K562 (cell line): ENCODE measurements around the gene DOK1.

Experiments
- GABPA ChIP-seq: fragments of 200-800 bp; sonication (Bioruptor generic); conservative IDR thresholded peaks from 2 replicates; pipeline ENCODE4 v1.6.1; 2016; ENCODE audit warnings: low read depth, missing genetic modification characterization, missing compliant biosample characterization
- MTA3 ChIP-seq: fragments of 450-650 bp; formaldehyde crosslinking; IDR thresholded peaks from 2 replicates; pipeline ENCODE4 v1.6.1; 2017; ENCODE audit warnings: mild to moderate bottlenecking, borderline replicate concordance
- POLR2A ChIP-seq: fragments of 450-650 bp; conservative IDR thresholded peaks from 2 replicates; pipeline ENCODE4 v1.6.1; 2016
- RBM39 ChIP-seq: fragments of 200-400 bp; formaldehyde crosslinking; optimal IDR thresholded peaks from 2 replicates; pipeline ENCODE3; 2018; ENCODE audit warnings: low read depth, low read length
- SIN3A ChIP-seq, 2 experiments: fragments of 150-350 bp in 1 of 2; IDR thresholded peaks; 2 replicates each; pipeline ENCODE4 v1.6.1; 2011 to 2016; ENCODE audit warnings: borderline replicate concordance in 2 of 2, low read depth in 2 of 2, low read length in 2 of 2, mild to moderate bottlenecking in 2 of 2, moderate library complexity in 2 of 2; ENCODE audit not compliant: control insufficient read depth in 1 of 2
- TRIM28 ChIP-seq: fragments of 450-650 bp; IDR thresholded peaks from 2 replicates; pipeline ENCODE4 v1.6.1; 2017
- ZNF76 ChIP-seq: fragments of 250-450 bp; sonication (Bioruptor Pico); IDR thresholded peaks from 2 replicates; pipeline ENCODE4 v1.4.0; 2020; ENCODE audit warnings: mild to moderate bottlenecking, moderate library complexity, borderline replicate concordance
- TF ChIP-seq, protein P1 (sequence below), 3 experiments: IDR thresholded peaks in 2 of 3; conservative IDR thresholded peaks in 1 of 3; 2 replicates each; pipeline ENCODE4 v1.5.1; 2011 to 2012; ENCODE audit warnings: low read length in 3 of 3, mild to moderate bottlenecking in 3 of 3, control low read depth in 2 of 3, improper control_type of control experiment in 1 of 3, inconsistent platforms in 1 of 3, low read depth in 1 of 3, mixed read lengths in 1 of 3, moderate library complexity in 1 of 3; ENCODE audit not compliant: insufficient read depth in 2 of 3
- TF ChIP-seq, protein P2 (sequence below): sonication (generic); formaldehyde crosslinking; IDR thresholded peaks from 2 replicates; pipeline ENCODE4 v1.8.0; 2022; ENCODE audit warnings: missing genetic modification reagents, mild to moderate bottlenecking, moderate library complexity, borderline replicate concordance

DNA sequence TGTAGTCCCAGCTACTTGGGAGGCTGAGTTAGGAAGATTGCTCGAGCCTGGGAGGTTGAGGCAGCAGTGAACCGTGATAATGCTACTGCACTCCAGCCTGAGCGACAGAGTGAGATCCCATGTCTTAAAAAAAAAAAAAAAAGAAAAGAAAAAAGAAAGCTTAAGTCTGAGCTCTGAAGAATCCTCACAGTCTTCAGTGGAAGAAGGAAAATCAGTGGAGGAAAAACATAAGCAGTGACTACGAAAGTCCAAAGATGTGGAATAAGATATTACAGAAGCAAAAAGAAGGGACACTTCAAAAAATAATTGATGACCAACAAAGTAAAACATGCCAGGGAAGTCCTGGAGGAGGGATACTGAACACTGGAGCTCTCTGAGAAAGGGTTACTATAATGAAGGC lies 44.2 kb upstream of the DOK1 start:
- TF ChIP-seq SIN3A (IDR thresholded peaks at IDR 0.05; ENCODE audit: borderline replicate concordance in 2 of 2, control insufficient read depth in 1 of 2, low read depth in 2 of 2, low read length in 2 of 2) (no peak), ZNF76 (CRISPR knock-in tag) (no peak), TRIM28 (no peak), RBM39 (no peak), POLR2A (no peak), GABPA (tag) (no peak), MTA3 (no peak)
- TF ChIP-seq, protein P1, sequence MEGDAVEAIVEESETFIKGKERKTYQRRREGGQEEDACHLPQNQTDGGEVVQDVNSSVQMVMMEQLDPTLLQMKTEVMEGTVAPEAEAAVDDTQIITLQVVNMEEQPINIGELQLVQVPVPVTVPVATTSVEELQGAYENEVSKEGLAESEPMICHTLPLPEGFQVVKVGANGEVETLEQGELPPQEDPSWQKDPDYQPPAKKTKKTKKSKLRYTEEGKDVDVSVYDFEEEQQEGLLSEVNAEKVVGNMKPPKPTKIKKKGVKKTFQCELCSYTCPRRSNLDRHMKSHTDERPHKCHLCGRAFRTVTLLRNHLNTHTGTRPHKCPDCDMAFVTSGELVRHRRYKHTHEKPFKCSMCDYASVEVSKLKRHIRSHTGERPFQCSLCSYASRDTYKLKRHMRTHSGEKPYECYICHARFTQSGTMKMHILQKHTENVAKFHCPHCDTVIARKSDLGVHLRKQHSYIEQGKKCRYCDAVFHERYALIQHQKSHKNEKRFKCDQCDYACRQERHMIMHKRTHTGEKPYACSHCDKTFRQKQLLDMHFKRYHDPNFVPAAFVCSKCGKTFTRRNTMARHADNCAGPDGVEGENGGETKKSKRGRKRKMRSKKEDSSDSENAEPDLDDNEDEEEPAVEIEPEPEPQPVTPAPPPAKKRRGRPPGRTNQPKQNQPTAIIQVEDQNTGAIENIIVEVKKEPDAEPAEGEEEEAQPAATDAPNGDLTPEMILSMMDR (IDR thresholded peaks at IDR 0.05 in 2 of 3, conservative IDR thresholded peaks at IDR 0.05 in 1 of 3; ENCODE audit: insufficient read depth in 2 of 3, low read depth in 1 of 3, low read length in 3 of 3) = no peak
- TF ChIP-seq, protein P2, sequence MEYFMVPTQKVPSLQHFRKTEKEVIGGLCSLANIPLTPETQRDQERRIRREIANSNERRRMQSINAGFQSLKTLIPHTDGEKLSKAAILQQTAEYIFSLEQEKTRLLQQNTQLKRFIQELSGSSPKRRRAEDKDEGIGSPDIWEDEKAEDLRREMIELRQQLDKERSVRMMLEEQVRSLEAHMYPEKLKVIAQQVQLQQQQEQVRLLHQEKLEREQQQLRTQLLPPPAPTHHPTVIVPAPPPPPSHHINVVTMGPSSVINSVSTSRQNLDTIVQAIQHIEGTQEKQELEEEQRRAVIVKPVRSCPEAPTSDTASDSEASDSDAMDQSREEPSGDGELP (CRISPR knock-in tag) = no peak
